Esophagus squamous epithelium (tissue), 4 donors: ENCODE measurements around the gene TFF1.

Source experiments
- CTCF ChIP-seq, 6 experiments: fragments of 450-650 bp in 4 of 6; fragments of 200-600 bp in 2 of 6; sonication (generic) in 2 of 6; IDR thresholded peaks; one replicate each; pipeline ENCODE4 v1.5.1; 2016 to 2019; ENCODE audit warnings: antibody characterized with exemption in 6 of 6, mild to moderate bottlenecking in 4 of 6, moderate library complexity in 4 of 6
- POLR2A ChIP-seq, 4 donors: fragments of 450-650 bp; IDR thresholded peaks; one replicate each; pipeline ENCODE4 v1.6.1; 2017; ENCODE audit warnings: antibody characterized with exemption in 4 of 4, mild to moderate bottlenecking in 4 of 4, moderate library complexity in 3 of 4

GRCh38 chr21:42362700-42363099, 3.6 kb downstream of the TFF1 start:
- TF ChIP-seq CTCF (IDR thresholded peaks at IDR 0.05) (no peak), POLR2A (IDR thresholded peaks at IDR 0.05) (no peak)
